Spleen (tissue), 7 donors: ENCODE results near the gene POLD2.

Source experiments
- CTCF ChIP-seq, 11 experiments: fragments of 200-600 bp in 7 of 11; fragments of 450-650 bp in 4 of 11; sonication (generic) in 4 of 11; IDR thresholded peaks in 8 of 11; conservative IDR thresholded peaks in 3 of 11; 1 replicate in 7 of 11; 2 replicates in 4 of 11; pipeline versions ENCODE4 v1.4.0 to v1.8.0; 2016 to 2021; ENCODE audit warnings: antibody characterized with exemption in 11 of 11, inconsistent platforms in 4 of 11, mild to moderate bottlenecking in 1 of 11
- POLR2A ChIP-seq, 3 donors: fragments of 450-650 bp; IDR thresholded peaks; one replicate each; pipeline ENCODE4 v1.5.1; 2017; ENCODE audit warnings: antibody characterized with exemption in 3 of 3, mild to moderate bottlenecking in 1 of 3
- donor health status: DM: no; HTN: no; CAD: no; lungs with moderate emphysema.
- donor health status: DM: no; HTN: no; CAD: no.
- donor health status: DM: no; HTN: no; CAD: no.

GRCh38 chr7:44132039-44132438, 8.7 kb upstream of the POLD2 start:
- TF ChIP-seq CTCF (IDR thresholded peaks at IDR 0.05 in 8 of 11, conservative IDR thresholded peaks at IDR 0.05 in 3 of 11) (no peak), POLR2A (IDR thresholded peaks at IDR 0.05) (no peak)
